Rectal smooth muscle tissue (tissue), 1 donor: ENCODE results near the gene EFNA5.
"Not testable (repeated sequence)": the region's sequence is repeated elsewhere in the genome, so short reads cannot be mapped to it uniquely, and the experiment has no call there.

Experiments
- H3K27ac ChIP-seq: one replicate; pipeline ENCODE4 v1.7.0; 2013; ENCODE audit warnings: low read depth, low read length, inconsistent platforms
- H3K27me3 ChIP-seq: one replicate; pipeline ENCODE4 v1.7.0; 2013; ENCODE audit warnings: low read length; ENCODE audit not compliant: control insufficient read depth, insufficient read depth
- H3K36me3 ChIP-seq: one replicate; pipeline ENCODE4 v1.7.0; 2013; ENCODE audit warnings: low read length; ENCODE audit not compliant: control insufficient read depth, insufficient read depth
- H3K4me1 ChIP-seq: one replicate; pipeline ENCODE4 v1.7.0; 2013; ENCODE audit warnings: low read length; ENCODE audit not compliant: control insufficient read depth, insufficient read depth
- H3K4me3 ChIP-seq: one replicate; pipeline ENCODE4 v1.7.0; 2013; ENCODE audit warnings: low read length
- H3K9ac ChIP-seq: one replicate; pipeline ENCODE4 v1.7.0; 2013; ENCODE audit warnings: low read length

EFNA5 gene

GRCh38 chr5:107436201-107436600 lies 234.5 kb downstream of the EFNA5 start:
- H3K9ac ChIP-seq: no peak overlapping the region
- no peak overlapping the region for H3K4me3 ChIP-seq
- H3K27me3 ChIP-seq: no peaks in the 10 kb centered on the region
- H3K27ac ChIP-seq: no peak overlapping the region
- H3K36me3 ChIP-seq: no peaks in the 10 kb centered on the region
- H3K4me1 ChIP-seq: no peaks in the 10 kb centered on the region

DNA sequence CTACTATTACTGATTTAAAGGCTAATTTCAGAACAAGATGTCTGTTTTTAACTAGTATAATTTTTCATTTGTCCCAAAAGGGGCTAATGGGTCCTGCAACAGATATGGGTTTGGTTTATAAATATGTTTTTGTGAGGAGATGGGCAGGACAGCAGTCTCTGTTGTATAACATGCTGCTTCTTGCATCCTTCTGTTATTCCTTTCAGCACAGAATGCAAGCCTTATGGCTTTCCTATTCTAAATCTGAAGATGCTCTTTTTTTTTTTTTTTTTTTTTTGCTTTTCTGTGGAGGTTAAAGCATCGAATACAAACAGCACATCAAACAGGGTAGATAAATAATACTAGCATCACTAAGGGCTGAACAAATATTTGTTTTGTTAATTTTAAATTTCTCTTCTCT lies 235.7 kb downstream of the EFNA5 start:
- H3K4me3 ChIP-seq: no peak overlapping the region
- H3K9ac ChIP-seq: no peak overlapping the region
- no peak overlapping the region for H3K27ac ChIP-seq
- no peaks in the 10 kb centered on the region for H3K36me3 ChIP-seq
- no peaks in the 10 kb centered on the region for H3K27me3 ChIP-seq
- H3K4me1 ChIP-seq: no peaks in the 10 kb centered on the region

- not testable (repeated sequence) for H3K36me3 ChIP-seq, H3K4me1 ChIP-seq, H3K27me3 ChIP-seq, H3K9ac ChIP-seq, H3K27ac ChIP-seq, H3K4me3 ChIP-seq
Measured at GRCh38 chr5:107433646-107434045, 237.1 kb downstream of the EFNA5 start.

- H3K9ac ChIP-seq: no peak overlapping the region
- no peaks in the 10 kb centered on the region for H3K27me3 ChIP-seq
- no peak overlapping the region for H3K4me3 ChIP-seq
- no peaks in the 10 kb centered on the region for H3K4me1 ChIP-seq
- no peak overlapping the region for H3K27ac ChIP-seq
- H3K36me3 ChIP-seq: no peaks in the 10 kb centered on the region
Measured at GRCh38 chr5:107431998-107432397, 238.7 kb downstream of the EFNA5 start.

- Histone ChIP-seq H3K27ac (no peak overlapping the region), H3K36me3 (no peaks in the 10 kb centered on the region), H3K4me1 (no peaks in the 10 kb centered on the region), H3K27me3 (no peaks in the 10 kb centered on the region), H3K4me3 (no peak overlapping the region), H3K9ac (no peak overlapping the region)
Measured at GRCh38 chr5:107431536-107431935, 239.2 kb downstream of the EFNA5 start.

DNA sequence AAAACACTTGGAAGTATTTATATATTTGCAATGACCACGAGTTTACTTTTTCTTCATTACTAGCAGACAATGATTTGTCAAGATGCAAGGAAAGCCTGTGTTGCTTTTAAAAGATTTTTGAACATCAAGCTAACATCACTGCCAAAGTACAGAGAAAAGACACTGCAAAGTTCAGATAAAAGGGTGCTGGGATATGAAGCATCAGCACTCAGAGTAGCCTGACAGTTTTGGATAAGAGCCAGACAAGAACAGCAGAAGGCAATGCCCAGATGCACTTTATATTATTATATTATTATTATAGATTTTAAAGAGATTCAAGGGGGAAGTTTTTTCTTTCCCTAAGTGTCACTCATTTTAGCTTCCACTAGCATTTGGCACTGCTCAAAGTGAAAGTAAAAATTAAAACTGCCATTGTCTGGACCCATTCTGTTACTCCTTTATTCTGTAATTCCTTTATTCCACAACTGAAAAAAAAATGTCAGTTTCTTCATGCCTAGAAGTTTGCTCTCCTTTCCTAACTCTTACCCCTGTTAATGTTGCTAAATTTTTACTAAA lies 240.6 kb downstream of the EFNA5 start:
- no peak overlapping the region for H3K9ac ChIP-seq
- no peaks in the 10 kb centered on the region for H3K27me3 ChIP-seq
- peak overlapping the region; percentile 28 for H3K27ac ChIP-seq
- no peaks in the 10 kb centered on the region for H3K36me3 ChIP-seq
- H3K4me3 ChIP-seq: no peak overlapping the region
- H3K4me1 ChIP-seq: peaks cover 3% of the 10 kb centered on the region

DNA sequence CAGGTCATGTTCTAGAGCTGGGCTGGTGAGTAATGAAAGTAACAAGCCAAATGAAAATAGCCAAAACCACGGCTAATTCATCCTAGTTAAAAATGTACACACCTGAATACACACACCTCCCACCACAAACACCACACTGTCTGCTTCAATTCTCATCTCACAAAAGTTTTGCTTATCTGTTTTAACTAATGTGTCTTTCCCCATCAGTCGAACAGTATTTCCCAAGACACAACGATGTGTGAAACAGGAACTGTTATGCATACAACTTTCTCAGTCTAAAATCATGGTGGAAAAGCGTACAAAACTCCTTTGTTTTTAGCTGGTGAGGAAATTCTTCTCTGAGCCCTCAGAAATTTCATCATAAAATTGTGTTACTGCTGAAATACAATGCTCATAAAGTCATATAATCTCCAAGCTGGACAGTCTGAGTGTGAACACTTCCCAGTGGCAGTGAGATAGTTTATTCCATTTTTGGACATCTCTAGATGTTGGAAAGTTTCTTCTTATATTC lies 242.4 kb downstream of the EFNA5 start:
- peak overlapping the region; percentile 54 for H3K27ac ChIP-seq

DNA sequence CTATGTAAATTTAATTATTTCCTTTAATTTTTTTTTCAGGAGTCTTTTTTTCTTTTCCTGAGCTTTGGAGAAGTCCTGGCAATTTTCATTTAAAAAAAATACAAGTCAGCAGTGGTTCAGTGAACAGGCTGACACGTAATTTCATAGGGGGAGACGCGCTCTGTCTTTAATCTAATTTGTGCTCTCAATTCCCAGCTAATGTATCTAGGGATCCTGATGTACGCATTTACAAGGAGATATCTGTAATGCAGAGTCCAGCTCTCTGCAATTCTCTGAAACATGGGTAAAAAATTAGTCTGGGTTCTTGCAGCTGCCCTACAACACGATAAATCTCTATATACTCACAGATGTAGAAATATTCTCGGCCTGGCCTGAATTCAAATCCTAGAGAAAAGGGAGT lies 243.9 kb downstream of the EFNA5 start:
- Histone ChIP-seq H3K4me1 (peaks cover 3% of the 10 kb centered on the region), H3K27ac (no peak overlapping the region), H3K27me3 (no peaks in the 10 kb centered on the region), H3K9ac (no peak overlapping the region), H3K36me3 (no peaks in the 10 kb centered on the region), H3K4me3 (no peak overlapping the region)

More for the DNA sequence above, 242.4 kb downstream of the EFNA5 start:
- Histone ChIP-seq H3K9ac (no peak overlapping the region), H3K36me3 (no peaks in the 10 kb centered on the region), H3K4me3 (no peak overlapping the region), H3K4me1 (peaks cover 3% of the 10 kb centered on the region), H3K27me3 (no peaks in the 10 kb centered on the region)

GRCh38 chr5:107426209-107426608 lies 244.5 kb downstream of the EFNA5 start:
- H3K27ac ChIP-seq: no peak overlapping the region
- no peak overlapping the region for H3K4me3 ChIP-seq
- no peaks in the 10 kb centered on the region for H3K27me3 ChIP-seq
- H3K9ac ChIP-seq: no peak overlapping the region
- H3K36me3 ChIP-seq: no peaks in the 10 kb centered on the region
- peaks cover 3% of the 10 kb centered on the region for H3K4me1 ChIP-seq

GRCh38 chr5:107425541-107426031 lies 245.2 kb downstream of the EFNA5 start:
- H3K27me3 ChIP-seq: no peaks in the 10 kb centered on the region
- H3K27ac ChIP-seq: no peak overlapping the region
- H3K4me3 ChIP-seq: no peak overlapping the region
- no peak overlapping the region for H3K9ac ChIP-seq
- no peaks in the 10 kb centered on the region for H3K36me3 ChIP-seq
- H3K4me1 ChIP-seq: peaks cover 3% of the 10 kb centered on the region

- Histone ChIP-seq H3K4me3 (no peak overlapping the region), H3K9ac (no peak overlapping the region), H3K27ac (no peak overlapping the region), H3K27me3 (no peaks in the 10 kb centered on the region), H3K4me1 (peaks cover 3% of the 10 kb centered on the region), H3K36me3 (no peaks in the 10 kb centered on the region)
Measured at GRCh38 chr5:107424491-107424890, 246.2 kb downstream of the EFNA5 start.

GRCh38 chr5:107422494-107422893 lies 248.2 kb downstream of the EFNA5 start:
- Histone ChIP-seq H3K27ac (no peak overlapping the region), H3K4me1 (peaks cover 3% of the 10 kb centered on the region), H3K9ac (no peak overlapping the region)

GRCh38 chr5:107419498-107419897 lies 251.2 kb downstream of the EFNA5 start:
- H3K4me3 ChIP-seq: no peak overlapping the region
- H3K4me1 ChIP-seq: no peaks in the 10 kb centered on the region
- no peaks in the 10 kb centered on the region for H3K27me3 ChIP-seq
- no peak overlapping the region for H3K9ac ChIP-seq
- no peaks in the 10 kb centered on the region for H3K36me3 ChIP-seq
- no peak overlapping the region for H3K27ac ChIP-seq

More at GRCh38 chr5:107422494-107422893, 248.2 kb downstream of the EFNA5 start:
- H3K36me3 ChIP-seq: no peaks in the 10 kb centered on the region
- H3K4me3 ChIP-seq: no peak overlapping the region
- H3K27me3 ChIP-seq: no peaks in the 10 kb centered on the region
